Erythroblast (primary cell): ENCODE data around the gene C22orf39.

Experiments used
- GATA1 ChIP-seq: IDR thresholded peaks from 2 replicates; pipeline ENCODE4 v1.6.1; 2011; ENCODE audit warnings: low read depth, mild to moderate bottlenecking, control low read depth, low read length, moderate library complexity
- POLR2A ChIP-seq: IDR thresholded peaks from 2 replicates; pipeline ENCODE4 v1.6.1; 2011; ENCODE audit warnings: mild to moderate bottlenecking, low read length

GRCh38 chr22:19402642-19403191 is 44.8 kb downstream of the C22orf39 start:
- TF ChIP-seq POLR2A (no peak), GATA1 (no peak)
